HepG2 (cell line): ENCODE results near the gene PLA2G2A. TPM values are rescaled to one million over a fixed set of nuclear protein-coding genes. Genes with fewer than 3 reads are reported as not detected.

Source experiments
- ADNP ChIP-seq: sonication (generic); formaldehyde crosslinking; IDR thresholded peaks from 2 replicates; pipeline ENCODE4 v1.4.0; 2020; ENCODE audit warnings: missing genetic modification reagents
- FOSL1 ChIP-seq: sonication (generic); formaldehyde crosslinking; IDR thresholded peaks from 2 replicates; pipeline ENCODE4 v1.9.0; 2021; ENCODE audit warnings: missing genetic modification reagents, borderline replicate concordance
- HNF4G ChIP-seq, 2 experiments: sonication (generic) in 1 of 2; formaldehyde crosslinking in 1 of 2; IDR thresholded peaks; 2 replicates each; pipeline versions ENCODE4 v1.4.0 to v1.6.1; 2011 to 2020; ENCODE audit warnings: borderline replicate concordance in 2 of 2, low read depth in 2 of 2, mild to moderate bottlenecking in 2 of 2, low read length in 1 of 2, missing genetic modification reagents in 1 of 2, moderate library complexity in 1 of 2
- HOXD1 ChIP-seq: sonication (generic); formaldehyde crosslinking; IDR thresholded peaks from 2 replicates; pipeline ENCODE4 v1.5.0; 2020; ENCODE audit warnings: missing genetic modification reagents
- KDM4B ChIP-seq: sonication (generic); formaldehyde crosslinking; IDR thresholded peaks from 2 replicates; pipeline ENCODE4 v1.4.0; 2020; ENCODE audit warnings: missing genetic modification reagents
- KLF13 ChIP-seq: sonication (generic); formaldehyde crosslinking; IDR thresholded peaks from 2 replicates; pipeline ENCODE4 v1.4.0; 2020; ENCODE audit warnings: mild to moderate bottlenecking, missing genetic modification reagents
- MEIS1 ChIP-seq: sonication (generic); formaldehyde crosslinking; IDR thresholded peaks from 2 replicates; pipeline ENCODE4 v1.9.0; 2021; ENCODE audit warnings: mild to moderate bottlenecking, missing genetic modification reagents, moderate library complexity, borderline replicate concordance
- PAWR ChIP-seq: sonication (generic); formaldehyde crosslinking; IDR thresholded peaks from 2 replicates; pipeline ENCODE4 v1.4.0; 2020; ENCODE audit warnings: missing genetic modification reagents, mild to moderate bottlenecking, borderline replicate concordance
- PHF21A ChIP-seq: sonication (generic); formaldehyde crosslinking; IDR thresholded peaks from 2 replicates; pipeline ENCODE4 v1.5.0; 2020; ENCODE audit warnings: mild to moderate bottlenecking, missing genetic modification reagents
- SP2 ChIP-seq: sonication (generic); formaldehyde crosslinking; IDR thresholded peaks from 2 replicates; pipeline ENCODE4 v1.5.1; 2020; ENCODE audit warnings: mild to moderate bottlenecking, missing genetic modification reagents
- YEATS2 ChIP-seq: sonication (generic); formaldehyde crosslinking; IDR thresholded peaks from 2 replicates; pipeline ENCODE4 v1.4.0; 2020; ENCODE audit warnings: missing genetic modification reagents, borderline replicate concordance
- ZFP1 ChIP-seq: IDR thresholded peaks from 2 replicates; pipeline ENCODE4 v1.6.1; 2016
- ZNF124 ChIP-seq: sonication (generic); formaldehyde crosslinking; IDR thresholded peaks from 2 replicates; pipeline ENCODE4 v1.4.0; 2020; ENCODE audit warnings: missing genetic modification reagents
- ZNF549 ChIP-seq: sonication (generic); formaldehyde crosslinking; IDR thresholded peaks from 2 replicates; pipeline ENCODE4 v1.5.0; 2020; ENCODE audit warnings: missing genetic modification reagents
- ZNF598 ChIP-seq: sonication (generic); formaldehyde crosslinking; IDR thresholded peaks from 2 replicates; pipeline ENCODE4 v1.5.1; 2020; ENCODE audit warnings: mild to moderate bottlenecking, missing genetic modification reagents, borderline replicate concordance
- ZNF619 ChIP-seq: sonication (generic); formaldehyde crosslinking; IDR thresholded peaks from 2 replicates; pipeline ENCODE4 v1.4.0; 2020; ENCODE audit warnings: mild to moderate bottlenecking, missing genetic modification reagents
- ZNF644 ChIP-seq: IDR thresholded peaks from 2 replicates; pipeline ENCODE4 v1.6.1; 2016; ENCODE audit warnings: low read depth
- ZNF660 ChIP-seq: sonication (generic); formaldehyde crosslinking; IDR thresholded peaks from 2 replicates; pipeline ENCODE4 v1.5.1; 2020; ENCODE audit warnings: mild to moderate bottlenecking, low read depth, missing genetic modification reagents, borderline replicate concordance
- ZNF7 ChIP-seq: IDR thresholded peaks from 2 replicates; pipeline ENCODE4 v1.6.1; 2016; ENCODE audit warnings: missing biosample characterization, missing genetic modification reagents
- polyA plus RNA-seq, 8 experiments: library from polyadenylated mRNA; depleted of rRNA in 3 of 8; stranded (reverse) in 7 of 8; unstranded in 1 of 8; fragments of >200 nt; fragmentation: Illumina TruSeq in 4 of 8; extraction: Trizol in 4 of 8; gene quantifications; 2 replicates each; pipeline versions ENCODE4 v1.2.1 to v1.2.3, GENCODE V29; 2011 to 2016; ENCODE audit warnings: low read depth in 4 of 8, missing spikeins in 1 of 8, mixed read lengths in 1 of 8; ENCODE audit not compliant: insufficient read depth in 1 of 8
- total RNA-seq, 5 experiments: library from RNA; depleted of rRNA; stranded (reverse); fragments of >200 nt; fragmentation: Illumina TruSeq; extraction: Trizol; gene quantifications; 2 replicates each; pipeline ENCODE4 v1.2.3, GENCODE V29; 2016; ENCODE audit warnings: low read depth in 1 of 5
- TF ChIP-seq, protein P1 (sequence below), 2 experiments: sonication (generic) in 1 of 2; formaldehyde crosslinking in 1 of 2; IDR thresholded peaks; 2 replicates each; pipeline versions ENCODE4 v1.6.1 to v1.9.0; 2014 to 2022; ENCODE audit warnings: antibody characterized with exemption in 1 of 2, borderline replicate concordance in 1 of 2, inconsistent platforms in 1 of 2, low read depth in 1 of 2, missing genetic modification reagents in 1 of 2
- TF ChIP-seq, protein P2 (sequence below): sonication (generic); formaldehyde crosslinking; IDR thresholded peaks from 2 replicates; pipeline ENCODE4 v1.4.0; 2020; ENCODE audit warnings: missing genetic modification reagents
- TF ChIP-seq, protein P3 (sequence below): sonication (generic); formaldehyde crosslinking; IDR thresholded peaks from 2 replicates; pipeline ENCODE4 v1.4.0; 2020; ENCODE audit warnings: missing genetic modification reagents

The PLA2G2A gene
- total and polyA plus RNA-seq, 2 of the 13 experiments (the other 11 are each of a cell fraction or from before 2014, with no cell fraction given), result 0.35 to 30.3 TPM

DNA sequence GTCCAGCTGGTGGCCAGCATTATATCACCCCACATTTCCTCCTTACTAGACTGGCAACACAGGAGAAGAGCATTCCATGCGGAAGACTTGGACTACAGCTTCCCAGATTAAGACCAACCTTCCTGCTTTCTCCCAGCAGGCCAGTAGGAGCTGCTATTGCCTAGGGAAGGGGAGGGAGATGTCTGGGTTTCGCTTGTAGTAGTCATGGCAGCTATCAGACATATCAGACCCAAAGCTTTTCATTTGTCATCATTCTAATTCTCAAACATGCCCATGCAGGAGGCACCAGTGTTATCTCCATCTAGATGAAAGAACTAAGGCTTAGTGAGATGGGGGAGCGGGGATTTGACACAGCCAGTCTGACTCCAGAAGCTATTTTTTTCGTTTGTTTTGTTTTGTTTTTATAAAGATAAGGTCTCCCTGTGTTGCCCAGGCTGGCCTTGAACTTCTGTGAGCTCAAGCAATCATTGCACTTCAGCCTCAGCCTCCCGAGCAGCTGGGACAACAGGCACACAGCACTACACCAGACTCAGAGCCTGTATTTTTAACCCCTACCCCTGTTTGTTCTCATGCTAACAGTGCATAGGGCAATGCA lies 4.5 kb downstream of the PLA2G2A start (continued):
- TF ChIP-seq, protein P1, sequence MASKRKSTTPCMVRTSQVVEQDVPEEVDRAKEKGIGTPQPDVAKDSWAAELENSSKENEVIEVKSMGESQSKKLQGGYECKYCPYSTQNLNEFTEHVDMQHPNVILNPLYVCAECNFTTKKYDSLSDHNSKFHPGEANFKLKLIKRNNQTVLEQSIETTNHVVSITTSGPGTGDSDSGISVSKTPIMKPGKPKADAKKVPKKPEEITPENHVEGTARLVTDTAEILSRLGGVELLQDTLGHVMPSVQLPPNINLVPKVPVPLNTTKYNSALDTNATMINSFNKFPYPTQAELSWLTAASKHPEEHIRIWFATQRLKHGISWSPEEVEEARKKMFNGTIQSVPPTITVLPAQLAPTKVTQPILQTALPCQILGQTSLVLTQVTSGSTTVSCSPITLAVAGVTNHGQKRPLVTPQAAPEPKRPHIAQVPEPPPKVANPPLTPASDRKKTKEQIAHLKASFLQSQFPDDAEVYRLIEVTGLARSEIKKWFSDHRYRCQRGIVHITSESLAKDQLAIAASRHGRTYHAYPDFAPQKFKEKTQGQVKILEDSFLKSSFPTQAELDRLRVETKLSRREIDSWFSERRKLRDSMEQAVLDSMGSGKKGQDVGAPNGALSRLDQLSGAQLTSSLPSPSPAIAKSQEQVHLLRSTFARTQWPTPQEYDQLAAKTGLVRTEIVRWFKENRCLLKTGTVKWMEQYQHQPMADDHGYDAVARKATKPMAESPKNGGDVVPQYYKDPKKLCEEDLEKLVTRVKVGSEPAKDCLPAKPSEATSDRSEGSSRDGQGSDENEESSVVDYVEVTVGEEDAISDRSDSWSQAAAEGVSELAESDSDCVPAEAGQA (IDR thresholded peaks at IDR 0.05; ENCODE audit: low read depth), result no peak
- TF ChIP-seq, protein P1 (CRISPR knock-in tag; IDR thresholded peaks at IDR 0.05; ENCODE audit: borderline replicate concordance), result no peak
- TF ChIP-seq, protein P2, sequence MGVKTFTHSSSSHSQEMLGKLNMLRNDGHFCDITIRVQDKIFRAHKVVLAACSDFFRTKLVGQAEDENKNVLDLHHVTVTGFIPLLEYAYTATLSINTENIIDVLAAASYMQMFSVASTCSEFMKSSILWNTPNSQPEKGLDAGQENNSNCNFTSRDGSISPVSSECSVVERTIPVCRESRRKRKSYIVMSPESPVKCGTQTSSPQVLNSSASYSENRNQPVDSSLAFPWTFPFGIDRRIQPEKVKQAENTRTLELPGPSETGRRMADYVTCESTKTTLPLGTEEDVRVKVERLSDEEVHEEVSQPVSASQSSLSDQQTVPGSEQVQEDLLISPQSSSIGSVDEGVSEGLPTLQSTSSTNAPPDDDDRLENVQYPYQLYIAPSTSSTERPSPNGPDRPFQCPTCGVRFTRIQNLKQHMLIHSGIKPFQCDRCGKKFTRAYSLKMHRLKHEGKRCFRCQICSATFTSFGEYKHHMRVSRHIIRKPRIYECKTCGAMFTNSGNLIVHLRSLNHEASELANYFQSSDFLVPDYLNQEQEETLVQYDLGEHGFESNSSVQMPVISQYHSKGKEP, result no peak
- TF ChIP-seq MEIS1 (CRISPR knock-in tag), result no peak
- TF ChIP-seq ZNF7, result no peak
- no peak for TF ChIP-seq ZNF598 (CRISPR knock-in tag)
- no peak for TF ChIP-seq YEATS2 (CRISPR knock-in tag)
- TF ChIP-seq PHF21A (CRISPR knock-in tag), result peak; percentile 87
- TF ChIP-seq HNF4G (IDR thresholded peaks at IDR 0.05; ENCODE audit: borderline replicate concordance, low read depth, low read length), result peak; percentile 48; the same call in 1 of the 2 replicates
- TF ChIP-seq HNF4G (CRISPR knock-in tag; IDR thresholded peaks at IDR 0.05; ENCODE audit: borderline replicate concordance, low read depth), result no peak
- TF ChIP-seq SP2 (CRISPR knock-in tag), result no peak
- no peak for TF ChIP-seq PAWR (CRISPR knock-in tag)
- no peak for TF ChIP-seq ZNF619 (CRISPR knock-in tag)
- no peak for TF ChIP-seq ZNF660
- TF ChIP-seq, protein P3, sequence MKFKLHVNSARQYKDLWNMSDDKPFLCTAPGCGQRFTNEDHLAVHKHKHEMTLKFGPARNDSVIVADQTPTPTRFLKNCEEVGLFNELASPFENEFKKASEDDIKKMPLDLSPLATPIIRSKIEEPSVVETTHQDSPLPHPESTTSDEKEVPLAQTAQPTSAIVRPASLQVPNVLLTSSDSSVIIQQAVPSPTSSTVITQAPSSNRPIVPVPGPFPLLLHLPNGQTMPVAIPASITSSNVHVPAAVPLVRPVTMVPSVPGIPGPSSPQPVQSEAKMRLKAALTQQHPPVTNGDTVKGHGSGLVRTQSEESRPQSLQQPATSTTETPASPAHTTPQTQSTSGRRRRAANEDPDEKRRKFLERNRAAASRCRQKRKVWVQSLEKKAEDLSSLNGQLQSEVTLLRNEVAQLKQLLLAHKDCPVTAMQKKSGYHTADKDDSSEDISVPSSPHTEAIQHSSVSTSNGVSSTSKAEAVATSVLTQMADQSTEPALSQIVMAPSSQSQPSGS, result peak; percentile 61
- TF ChIP-seq ZFP1 (CRISPR knock-in tag), result no peak
- TF ChIP-seq ZNF644 (CRISPR knock-in tag), result peak; percentile 51
- TF ChIP-seq ZNF124 (CRISPR knock-in tag), result no peak
- no peak for TF ChIP-seq HOXD1
- no peak for TF ChIP-seq KLF13 (CRISPR knock-in tag)
- TF ChIP-seq FOSL1, result no peak; the same call in 1 of the 2 replicates
- 0 out of 2 replicates have a peak, but pooled peaks have one; percentile 53 for TF ChIP-seq KDM4B
- no peak for TF ChIP-seq ADNP
- TF ChIP-seq ZNF549, result no peak
